ENCODE measurements around the gene ADAMTS7.

DNA sequence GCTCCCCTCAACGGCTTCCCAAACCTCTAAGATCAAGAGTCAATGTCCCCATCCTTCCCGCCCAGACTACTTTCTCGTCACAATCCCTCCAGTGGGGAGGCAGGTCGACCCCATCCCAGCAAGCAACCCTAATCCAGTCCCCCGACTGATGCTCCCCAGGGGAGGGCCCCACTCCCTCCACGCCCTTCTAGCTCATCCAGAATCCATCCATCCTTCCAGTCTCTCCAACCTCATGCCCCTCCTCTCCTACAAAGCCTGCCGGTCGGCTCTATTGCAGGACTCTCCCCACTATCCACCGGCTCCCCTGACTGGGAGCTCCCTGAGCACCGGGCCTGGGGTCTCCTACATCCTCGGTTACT, 1.3 kb downstream of the ADAMTS7 start:
- no peak for TF ChIP-seq ZFP36 (IDR thresholded peaks at IDR 0.05; ENCODE audit: borderline replicate concordance, partially characterized antibody)
- TF ChIP-seq, protein P1, sequence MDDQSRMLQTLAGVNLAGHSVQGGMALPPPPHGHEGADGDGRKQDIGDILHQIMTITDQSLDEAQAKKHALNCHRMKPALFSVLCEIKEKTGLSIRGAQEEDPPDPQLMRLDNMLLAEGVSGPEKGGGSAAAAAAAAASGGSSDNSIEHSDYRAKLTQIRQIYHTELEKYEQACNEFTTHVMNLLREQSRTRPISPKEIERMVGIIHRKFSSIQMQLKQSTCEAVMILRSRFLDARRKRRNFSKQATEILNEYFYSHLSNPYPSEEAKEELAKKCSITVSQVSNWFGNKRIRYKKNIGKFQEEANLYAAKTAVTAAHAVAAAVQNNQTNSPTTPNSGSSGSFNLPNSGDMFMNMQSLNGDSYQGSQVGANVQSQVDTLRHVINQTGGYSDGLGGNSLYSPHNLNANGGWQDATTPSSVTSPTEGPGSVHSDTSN (IDR thresholded peaks at IDR 0.05): no peak
- TF ChIP-seq, protein P2, sequence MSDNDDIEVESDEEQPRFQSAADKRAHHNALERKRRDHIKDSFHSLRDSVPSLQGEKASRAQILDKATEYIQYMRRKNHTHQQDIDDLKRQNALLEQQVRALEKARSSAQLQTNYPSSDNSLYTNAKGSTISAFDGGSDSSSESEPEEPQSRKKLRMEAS (IDR thresholded peaks at IDR 0.05): no peak
- TF ChIP-seq HDAC2 (IDR thresholded peaks at IDR 0.05): no peak
- TF ChIP-seq ESRRA (IDR thresholded peaks at IDR 0.05; ENCODE audit: borderline replicate concordance, low read length): no peak
- no peak for TF ChIP-seq CHD2 (IDR thresholded peaks at IDR 0.05; ENCODE audit: low read length, partially characterized antibody)
- TF ChIP-seq KDM5A (IDR thresholded peaks at IDR 0.05): no peak
- no peak for TF ChIP-seq RAD21 (conservative IDR thresholded peaks at IDR 0.05 in 1 of 2, IDR thresholded peaks at IDR 0.05 in 1 of 2)
- no peak for TF ChIP-seq HOXA7 (CRISPR knock-in tag; IDR thresholded peaks at IDR 0.05)
- TF ChIP-seq, protein P3, sequence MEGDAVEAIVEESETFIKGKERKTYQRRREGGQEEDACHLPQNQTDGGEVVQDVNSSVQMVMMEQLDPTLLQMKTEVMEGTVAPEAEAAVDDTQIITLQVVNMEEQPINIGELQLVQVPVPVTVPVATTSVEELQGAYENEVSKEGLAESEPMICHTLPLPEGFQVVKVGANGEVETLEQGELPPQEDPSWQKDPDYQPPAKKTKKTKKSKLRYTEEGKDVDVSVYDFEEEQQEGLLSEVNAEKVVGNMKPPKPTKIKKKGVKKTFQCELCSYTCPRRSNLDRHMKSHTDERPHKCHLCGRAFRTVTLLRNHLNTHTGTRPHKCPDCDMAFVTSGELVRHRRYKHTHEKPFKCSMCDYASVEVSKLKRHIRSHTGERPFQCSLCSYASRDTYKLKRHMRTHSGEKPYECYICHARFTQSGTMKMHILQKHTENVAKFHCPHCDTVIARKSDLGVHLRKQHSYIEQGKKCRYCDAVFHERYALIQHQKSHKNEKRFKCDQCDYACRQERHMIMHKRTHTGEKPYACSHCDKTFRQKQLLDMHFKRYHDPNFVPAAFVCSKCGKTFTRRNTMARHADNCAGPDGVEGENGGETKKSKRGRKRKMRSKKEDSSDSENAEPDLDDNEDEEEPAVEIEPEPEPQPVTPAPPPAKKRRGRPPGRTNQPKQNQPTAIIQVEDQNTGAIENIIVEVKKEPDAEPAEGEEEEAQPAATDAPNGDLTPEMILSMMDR (IDR thresholded peaks at IDR 0.05): no peak
- no peak for TF ChIP-seq NFE2L2 (conservative IDR thresholded peaks at IDR 0.05; ENCODE audit: low read length)
- TF ChIP-seq JUN (IDR thresholded peaks at IDR 0.05): no peak

Data from A549 (cell line).